Endothelial cell of umbilical vein (primary cell): ENCODE results near the gene DNAI1. TPM values are rescaled to one million over a fixed set of nuclear protein-coding genes. Genes with fewer than 3 reads are reported as not detected.

Experiments
- BruUV-seq: library from RNA; stranded (reverse); fragments of 400-500 nt; replicated peaks from 2 replicates; lab custom pipeline; 2021; lab: Mats Ljungman, UMichigan
- CTCF ChIA-PET: fragments of 300-600, 350-600 bp; sonication (Branson Sonifier 250); formaldehyde crosslinking; loops from one replicate; lab custom pipeline; 2021; ENCODE audit warnings: antibody characterized with exemption, inconsistent platforms; lab: Charles Lee
- POLR2A ChIA-PET: fragments of 300-600, 350-600 bp; sonication (Branson Sonifier 250); formaldehyde crosslinking; loops from one replicate; lab custom pipeline; 2021; ENCODE audit warnings: antibody characterized with exemption, inconsistent platforms; lab: Charles Lee
- DNase-seq: peaks from one replicate; pipeline ENCODE4 v3.0.0-alpha.2; 2011; ENCODE audit warnings: low read depth, low spot score
- FAIRE-seq: peaks from 2 replicates; lab custom pipeline; 2011; peaks lifted over from hg19 to GRCh38; lab: Jason Lieb, UNC
- H2AFZ ChIP-seq: 2 replicates; pipeline ENCODE4 v1.6.0; 2012; ENCODE audit warnings: low read depth, low read length, control low read depth, inconsistent platforms
- H3K27ac ChIP-seq: 2 replicates; pipeline ENCODE4 v1.5.1; 2011; ENCODE audit warnings: low read depth, mild to moderate bottlenecking, control low read depth, low read length, moderate library complexity; ENCODE audit not compliant: insufficient read depth
- H3K27me3 ChIP-seq, 2 experiments: 2 replicates each; pipeline versions ENCODE4 v1.6.0 to v1.6.1; 2011; ENCODE audit warnings: low read length in 2 of 2, mixed read lengths in 1 of 2; ENCODE audit not compliant: control insufficient read depth in 2 of 2, insufficient read depth in 2 of 2
- H3K36me3 ChIP-seq, 2 experiments: 2 replicates in 1 of 2; 3 replicates in 1 of 2; pipeline ENCODE4 v1.5.1; 2011; ENCODE audit warnings: low read length in 2 of 2, mild to moderate bottlenecking in 1 of 2, moderate library complexity in 1 of 2; ENCODE audit not compliant: control insufficient read depth in 2 of 2, insufficient read depth in 2 of 2; ENCODE audit errors: extremely low read depth in 1 of 2
- H3K4me1 ChIP-seq: 3 replicates; pipeline ENCODE4 v1.5.1; 2011; ENCODE audit warnings: mild to moderate bottlenecking, low read length; ENCODE audit not compliant: control insufficient read depth, insufficient read depth; ENCODE audit errors: extremely low read depth
- H3K4me2 ChIP-seq: 2 replicates; pipeline ENCODE4 v1.6.1; 2011; ENCODE audit warnings: low read length, control low read depth, mixed read lengths; ENCODE audit not compliant: insufficient read depth
- H3K4me3 ChIP-seq, 3 experiments: fragments of 200-600 bp in 1 of 3; sonication (generic), shearing (Covaris generic) in 1 of 3; replicated peaks in 1 of 3; 2 replicates each; pipeline ENCODE4 v1.5.1; 2011 to 2016; ENCODE audit warnings: control low read depth in 3 of 3, low read length in 3 of 3, mild to moderate bottlenecking in 2 of 3, inconsistent platforms in 1 of 3, low read depth in 1 of 3, moderate library complexity in 1 of 3; ENCODE audit not compliant: insufficient read depth in 1 of 3
- H3K79me2 ChIP-seq: 2 replicates; pipeline ENCODE4 v1.6.0; 2012; ENCODE audit warnings: low read length, inconsistent platforms; ENCODE audit not compliant: control insufficient read depth, insufficient read depth
- H3K9ac ChIP-seq: replicated peaks from 2 replicates; pipeline ENCODE3; 2011; ENCODE audit warnings: low read length, control low read depth; ENCODE audit not compliant: insufficient read depth; ENCODE audit errors: extremely low read depth
- H3K9me1 ChIP-seq: replicated peaks from 3 replicates; pipeline ENCODE4 v1.6.0; 2011; ENCODE audit warnings: mild to moderate bottlenecking, low read length; ENCODE audit not compliant: control insufficient read depth, insufficient read depth; ENCODE audit errors: extremely low read depth
- H3K9me3 ChIP-seq: replicated peaks from 2 replicates; pipeline ENCODE4 v1.5.1; 2012; ENCODE audit warnings: low read length, inconsistent platforms; ENCODE audit not compliant: control insufficient read depth, insufficient read depth
- H4K20me1 ChIP-seq: replicated peaks from 2 replicates; pipeline ENCODE3; 2011; ENCODE audit warnings: mild to moderate bottlenecking, low read length; ENCODE audit not compliant: control insufficient read depth, insufficient read depth; ENCODE audit errors: extremely low read depth
- CTCF ChIP-seq, 2 donors: IDR thresholded peaks; 1 replicate in 1 of 2; 2 replicates in 1 of 2; pipeline ENCODE4 v1.5.1; 2011; ENCODE audit warnings: low read length in 2 of 2, mild to moderate bottlenecking in 2 of 2, moderate library complexity in 2 of 2, control low read depth in 1 of 2, inconsistent platforms in 1 of 2, low read depth in 1 of 2; ENCODE audit not compliant: insufficient read depth in 1 of 2; ENCODE audit errors: extremely low read depth in 1 of 2
- GATA2 ChIP-seq: IDR thresholded peaks from 2 replicates; pipeline ENCODE4 v1.7.0; 2011; ENCODE audit warnings: low read depth, mild to moderate bottlenecking, moderate library complexity, mixed read lengths, low read length; ENCODE audit not compliant: insufficient read length, insufficient read depth
- JUN ChIP-seq: IDR thresholded peaks from 2 replicates; pipeline ENCODE4 v1.6.1; 2011; ENCODE audit warnings: borderline replicate concordance, low read depth; ENCODE audit not compliant: insufficient read length, insufficient read depth
- dilution Hi-C: fragments of 300-500 bp; cut with MboI; formaldehyde crosslinking; loops from one replicate; pipeline ENCODE4 v1.15.0; 2019; ENCODE audit warnings: low sequenced_read_pairs; ENCODE audit not compliant: extremely low pct_ligation_motif_present
- intact Hi-C: fragments of 100-400 bp; cut with micrococcal nuclease; formaldehyde crosslinking; loops from one replicate; pipeline ENCODE4 v1.10.0; 2022
- polyA plus RNA-seq, 4 experiments: library from polyadenylated mRNA; depleted of rRNA in 3 of 4; stranded (reverse) in 3 of 4; unstranded in 1 of 4; fragments of >200 nt; gene quantifications; 2 replicates each; pipeline versions ENCODE4 v1.2.1 to v1.2.3, GENCODE V29; 2011 to 2012; ENCODE audit warnings: missing spikeins in 1 of 4
- total RNA-seq: library from RNA; stranded (reverse); gene quantifications from 2 replicates; pipeline ENCODE4 v1.2.3, GENCODE V29; 2021
- TF ChIP-seq, protein P1 (sequence below): IDR thresholded peaks from 2 replicates; pipeline ENCODE4 v1.6.1; 2011; ENCODE audit not compliant: insufficient read depth, insufficient read length

Gene DNAI1
- total and polyA plus RNA-seq, 2 donors (not counting 3 experiments of a cell fraction or from before 2014, with no cell fraction given) = not detected

GRCh38 chr9:34499076-34499475, 40.5 kb downstream of the DNAI1 start:
- H3K4me2 ChIP-seq = no peak overlapping the region
- no peak overlapping the region for H2AFZ ChIP-seq
- H3K27ac ChIP-seq = no peak overlapping the region
- BruUV-seq = no TSS peak
- H3K79me2 ChIP-seq = no peaks in the 10 kb centered on the region
- no peak overlapping the region for H3K9ac ChIP-seq
- H4K20me1 ChIP-seq = no peaks in the 10 kb centered on the region
- H3K36me3 ChIP-seq = no peaks in the 10 kb centered on the region
- no peak for FAIRE-seq
- DNase-seq = no peak
- peaks cover 7 to 15% of the 10 kb centered on the region in 2 experiments for H3K27me3 ChIP-seq
- TF ChIP-seq GATA2 (no peak), JUN (no peak), CTCF (IDR thresholded peaks at IDR 0.05; ENCODE audit: extremely low read depth in 1 of 2, insufficient read depth in 1 of 2, low read depth in 1 of 2, low read length in 2 of 2) (no peak)
- TF ChIP-seq, protein P1, sequence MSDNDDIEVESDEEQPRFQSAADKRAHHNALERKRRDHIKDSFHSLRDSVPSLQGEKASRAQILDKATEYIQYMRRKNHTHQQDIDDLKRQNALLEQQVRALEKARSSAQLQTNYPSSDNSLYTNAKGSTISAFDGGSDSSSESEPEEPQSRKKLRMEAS = no peak
- CTCF ChIA-PET = interaction anchor here (1.3 to 3.1 kb wide), 3 partner anchors 49 to 104 kb away, joined by 3 to 16 read pairs (median 13); no protein-coding TSS in a partner anchor
- H3K9me1 ChIP-seq = no peaks in the 10 kb centered on the region
- dilution Hi-C loops (no loop called here), intact Hi-C loops (no loop called here)
- H3K4me1 ChIP-seq = peaks cover 14% of the 10 kb centered on the region
- no peak overlapping the region for H3K4me3 ChIP-seq
- POLR2A ChIA-PET = no interaction called here
- no peaks in the 10 kb centered on the region for H3K9me3 ChIP-seq
